ENCODE data around the gene ZNRF1. TPM values are rescaled to one million over a fixed set of nuclear protein-coding genes. Genes with fewer than 3 reads are reported as not detected.

The ZNRF1 gene
- total RNA-seq, 4 donors from 2014 or later: 8.3 to 17.3 (median 13.2) TPM

GRCh38 chr16:75151798-75152197, 153.0 kb downstream of the ZNRF1 start:
- TF ChIP-seq, protein P1, sequence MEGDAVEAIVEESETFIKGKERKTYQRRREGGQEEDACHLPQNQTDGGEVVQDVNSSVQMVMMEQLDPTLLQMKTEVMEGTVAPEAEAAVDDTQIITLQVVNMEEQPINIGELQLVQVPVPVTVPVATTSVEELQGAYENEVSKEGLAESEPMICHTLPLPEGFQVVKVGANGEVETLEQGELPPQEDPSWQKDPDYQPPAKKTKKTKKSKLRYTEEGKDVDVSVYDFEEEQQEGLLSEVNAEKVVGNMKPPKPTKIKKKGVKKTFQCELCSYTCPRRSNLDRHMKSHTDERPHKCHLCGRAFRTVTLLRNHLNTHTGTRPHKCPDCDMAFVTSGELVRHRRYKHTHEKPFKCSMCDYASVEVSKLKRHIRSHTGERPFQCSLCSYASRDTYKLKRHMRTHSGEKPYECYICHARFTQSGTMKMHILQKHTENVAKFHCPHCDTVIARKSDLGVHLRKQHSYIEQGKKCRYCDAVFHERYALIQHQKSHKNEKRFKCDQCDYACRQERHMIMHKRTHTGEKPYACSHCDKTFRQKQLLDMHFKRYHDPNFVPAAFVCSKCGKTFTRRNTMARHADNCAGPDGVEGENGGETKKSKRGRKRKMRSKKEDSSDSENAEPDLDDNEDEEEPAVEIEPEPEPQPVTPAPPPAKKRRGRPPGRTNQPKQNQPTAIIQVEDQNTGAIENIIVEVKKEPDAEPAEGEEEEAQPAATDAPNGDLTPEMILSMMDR (IDR thresholded peaks at IDR 0.05; ENCODE audit: low read depth): no peak

GRCh38 chr16:75152635-75153034, 153.8 kb downstream of the ZNRF1 start:
- TF ChIP-seq, protein P1 (IDR thresholded peaks at IDR 0.05; ENCODE audit: low read depth): no peak

- TF ChIP-seq, protein P1 (IDR thresholded peaks at IDR 0.05; ENCODE audit: low read depth): no peak
Observed at GRCh38 chr16:75160386-75160785, 161.6 kb downstream of the ZNRF1 start.

Other genes with a start within 250 kb of the ZNRF1 start
- not detected for gene FA2H, start 224.2 kb upstream of the ZNRF1 start, total RNA-seq
- gene WDR59, start 13.9 kb upstream of the ZNRF1 start, total RNA-seq: 10 to 100 TPM; 20.5 to 33.2 (median 25.6) TPM
- gene LDHD, start 117.8 kb downstream of the ZNRF1 start, total RNA-seq: 100 to 1,000 TPM in 1 of 4 donors, 10 to 100 TPM in 2, 1 to 10 TPM in 1; 6.0 to 120 (median 17.1) TPM
- 10 to 100 TPM in 1 of 4 donors, 1 to 10 TPM in 3; 7.7 to 12.2 (median 8.3) TPM for gene ZFP1, start 149.5 kb downstream of the ZNRF1 start, total RNA-seq
- gene CTRB2, start 208.1 kb downstream of the ZNRF1 start, total RNA-seq: not detected
- gene CTRB1, start 220.0 kb downstream of the ZNRF1 start, total RNA-seq: not detected

Data from subcutaneous adipose tissue (tissue), 4 donors.